Measurements from ENCODE around the gene PACS1. TPM values are rescaled to one million over a fixed set of nuclear protein-coding genes. Genes with fewer than 3 reads are reported as not detected.

The PACS1 gene
- total RNA-seq, 1 experiment from 2014 or later: 33.5 TPM

DNA sequence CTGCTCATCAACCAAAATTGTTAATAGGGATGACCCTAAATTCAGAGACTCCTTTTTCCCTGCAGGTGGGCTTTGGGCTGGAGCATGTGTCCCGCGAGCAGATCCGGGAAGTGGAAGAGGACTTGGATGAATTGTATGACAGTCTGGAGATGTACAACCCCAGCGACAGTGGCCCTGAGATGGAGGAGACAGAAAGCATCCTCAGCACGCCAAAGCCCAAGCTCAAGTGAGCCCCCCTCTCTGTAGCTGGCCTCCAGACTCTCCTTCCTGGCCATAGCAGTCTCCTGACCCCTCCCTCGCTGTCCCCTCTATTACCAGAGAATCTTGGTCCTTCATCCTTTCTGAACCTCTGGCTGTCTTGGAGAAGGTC, 150.5 kb downstream of the PACS1 start:
- intact Hi-C loops (cut with micrococcal nuclease): no loop called here
- no peaks in the 10 kb centered on the region for H3K27me3 Mint-ChIP-seq (ENCODE audit: insufficient read depth, unreplicated experiment)
- no peak for DNase-seq (ENCODE audit: unreplicated experiment)
- H3K27ac Mint-ChIP-seq (ENCODE audit: low read depth, unreplicated experiment): no peak overlapping the region
- no TSS peak for BruUV-seq (replicated peaks)
- ChIA-PET CTCF (interaction anchor here (0.6 to 1.4 kb wide), 4 partner anchors 12 to 115 kb away, joined by 3 to 7 read pairs (median 4); no protein-coding TSS in a partner anchor), POLR2A (interaction anchor here (0.7 kb wide), 2 partner anchors 116 to 212 kb away, joined by 3 to 4 read pairs; partner anchors contain the start of gene RIN1)
- H3K4me3 Mint-ChIP-seq (ENCODE audit: unreplicated experiment): no peak overlapping the region
- H3K9me3 Mint-ChIP-seq (ENCODE audit: unreplicated experiment): no peaks in the 10 kb centered on the region
- H3K4me1 Mint-ChIP-seq (ENCODE audit: insufficient read depth, unreplicated experiment): peaks cover 6% of the 10 kb centered on the region
- no peak for TF ChIP-seq CTCF (IDR thresholded peaks at IDR 0.05; ENCODE audit: unreplicated experiment)
- H3K36me3 Mint-ChIP-seq (ENCODE audit: insufficient read depth, unreplicated experiment): peaks cover 41% of the 10 kb centered on the region

DNA sequence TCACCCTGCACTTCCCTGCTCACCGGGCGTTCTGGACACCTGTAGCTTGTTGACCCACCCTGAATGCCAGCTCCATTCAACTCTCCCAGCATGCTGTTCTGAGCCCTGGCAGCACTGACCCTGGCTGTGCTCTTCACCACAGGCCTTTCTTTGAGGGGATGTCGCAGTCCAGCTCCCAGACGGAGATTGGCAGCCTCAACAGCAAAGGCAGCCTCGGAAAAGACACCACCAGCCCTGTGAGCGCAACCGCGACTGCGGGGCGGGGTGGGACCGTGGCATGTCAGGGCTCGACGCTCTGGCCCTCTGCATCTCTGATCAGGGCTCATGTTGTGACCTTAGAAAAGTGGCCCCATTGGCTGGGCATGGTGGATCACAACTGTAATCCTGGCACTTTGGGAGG, 150.9 kb downstream of the PACS1 start:
- H3K27ac Mint-ChIP-seq (ENCODE audit: low read depth, unreplicated experiment): no peak overlapping the region
- H3K9me3 Mint-ChIP-seq (ENCODE audit: unreplicated experiment): no peaks in the 10 kb centered on the region
- no peak for TF ChIP-seq CTCF (IDR thresholded peaks at IDR 0.05; ENCODE audit: unreplicated experiment)
- peaks cover 6% of the 10 kb centered on the region for H3K4me1 Mint-ChIP-seq (ENCODE audit: insufficient read depth, unreplicated experiment)
- no peak overlapping the region for H3K4me3 Mint-ChIP-seq (ENCODE audit: unreplicated experiment)
- peaks cover 40% of the 10 kb centered on the region for H3K36me3 Mint-ChIP-seq (ENCODE audit: insufficient read depth, unreplicated experiment)
- ChIA-PET CTCF (interaction anchor here (0.5 to 3.8 kb wide), 12 partner anchors 11 to 405 kb away, joined by 3 to 22 read pairs (median 4); no protein-coding TSS in a partner anchor), POLR2A (interaction anchor here (0.6 to 0.7 kb wide), 2 partner anchors 67 to 115 kb away, joined by 3 read pairs; partner anchors contain the start of gene RIN1)
- intact Hi-C loops (cut with micrococcal nuclease): no loop called here
- DNase-seq (ENCODE audit: unreplicated experiment): no peak
- H3K27me3 Mint-ChIP-seq (ENCODE audit: insufficient read depth, unreplicated experiment): no peaks in the 10 kb centered on the region
- no TSS peak for BruUV-seq (replicated peaks)

DNA sequence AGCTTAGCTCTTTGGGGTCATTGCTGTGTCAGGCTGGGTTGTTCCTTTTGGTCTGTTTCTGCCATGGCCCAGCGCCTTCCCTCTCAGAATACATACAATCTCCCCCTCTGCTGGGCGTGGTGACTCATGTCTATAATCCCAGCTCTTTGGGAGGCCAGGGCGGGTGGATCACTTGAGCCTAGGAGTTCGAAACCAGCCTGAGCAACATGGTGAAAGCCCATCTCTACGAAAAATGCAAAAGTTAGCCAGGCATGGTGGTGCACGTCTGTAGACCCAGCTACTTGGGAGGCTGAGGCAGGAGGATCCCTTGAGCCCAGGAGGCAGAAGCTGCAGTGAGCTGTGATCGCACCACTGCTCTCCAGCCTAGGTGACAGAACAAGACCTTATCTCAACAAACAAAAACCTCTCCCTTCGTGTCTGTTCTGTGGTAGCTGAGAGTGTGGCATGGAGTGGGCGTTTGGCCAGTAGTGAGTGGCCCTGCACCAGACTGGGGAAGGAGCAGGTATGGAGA, 151.7 kb downstream of the PACS1 start:
- ChIA-PET CTCF (interaction anchor here (0.5 to 3.8 kb wide), 27 partner anchors 9 to 495 kb away, joined by 3 to 22 read pairs (median 4); no protein-coding TSS in a partner anchor), POLR2A (interaction anchor here (0.6 to 1.6 kb wide), 6 partner anchors 37 to 210 kb away, joined by 3 to 4 read pairs (median 3); partner anchors contain the start of gene CST6)
- peaks cover 34% of the 10 kb centered on the region for H3K36me3 Mint-ChIP-seq (ENCODE audit: insufficient read depth, unreplicated experiment)
- no TSS peak for BruUV-seq (replicated peaks)
- DNase-seq (ENCODE audit: unreplicated experiment): peak; percentile 4
- no peak overlapping the region for H3K4me3 Mint-ChIP-seq (ENCODE audit: unreplicated experiment)
- H3K9me3 Mint-ChIP-seq (ENCODE audit: unreplicated experiment): no peaks in the 10 kb centered on the region
- intact Hi-C loops (cut with micrococcal nuclease): loop anchor here (1.0 kb wide), 2 partner anchors 37 to 61 kb away; no protein-coding TSS in a partner anchor
- H3K4me1 Mint-ChIP-seq (ENCODE audit: insufficient read depth, unreplicated experiment): peaks cover 6% of the 10 kb centered on the region
- H3K27ac Mint-ChIP-seq (ENCODE audit: low read depth, unreplicated experiment): no peak overlapping the region
- no peaks in the 10 kb centered on the region for H3K27me3 Mint-ChIP-seq (ENCODE audit: insufficient read depth, unreplicated experiment)
- TF ChIP-seq CTCF (IDR thresholded peaks at IDR 0.05; ENCODE audit: unreplicated experiment): no peak

DNA sequence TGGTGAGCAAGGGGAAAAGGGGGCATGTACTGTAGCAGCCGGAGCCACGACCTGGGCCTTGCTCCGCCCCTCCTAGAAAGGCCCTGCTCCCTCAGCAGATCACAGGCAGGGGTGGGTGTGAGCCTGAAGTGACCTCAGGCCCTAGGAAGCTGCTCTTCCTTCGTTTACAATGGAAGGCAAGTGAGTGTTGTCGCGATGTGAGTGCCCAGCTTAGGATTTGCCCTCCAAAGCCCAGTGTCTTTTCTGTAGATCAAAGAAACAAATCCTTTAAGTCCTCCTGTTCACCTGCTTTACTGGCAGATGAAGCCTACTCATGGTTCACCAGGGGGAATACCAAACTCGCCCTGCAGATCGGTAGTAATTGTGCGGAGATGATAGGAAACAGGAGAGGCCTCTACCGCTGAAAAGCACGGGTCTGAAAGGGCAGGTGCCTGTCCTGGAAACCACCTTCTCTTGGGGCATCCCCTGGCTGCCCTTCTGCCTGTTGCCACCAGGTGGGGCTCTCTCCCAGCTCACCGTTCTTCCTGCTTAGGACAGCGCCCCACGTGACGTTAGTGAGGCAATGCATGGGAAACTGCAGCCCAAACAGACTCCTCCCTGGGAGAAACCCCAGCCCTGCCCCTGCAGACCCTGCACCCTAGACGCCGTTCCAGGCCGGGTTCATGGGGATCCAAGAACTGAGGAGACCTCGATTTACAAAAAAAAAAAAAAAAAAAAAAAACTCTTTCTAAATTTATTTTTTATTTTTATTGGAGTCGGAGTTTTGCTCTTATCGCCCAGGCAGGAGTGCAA, 152.5 kb downstream of the PACS1 start:
- peak; percentile 98 for TF ChIP-seq CTCF (IDR thresholded peaks at IDR 0.05; ENCODE audit: unreplicated experiment)
- ChIA-PET POLR2A (interaction anchor here (0.5 to 1.6 kb wide), 5 partner anchors 14 to 211 kb away, joined by 3 to 4 read pairs (median 3); partner anchors contain the start of gene CST6), CTCF (interaction anchor here (0.6 to 3.8 kb wide), 38 partner anchors 8 to 1982 kb away, joined by 3 to 22 read pairs (median 4); no protein-coding TSS in a partner anchor)
- H3K9me3 Mint-ChIP-seq (ENCODE audit: unreplicated experiment): no peaks in the 10 kb centered on the region
- BruUV-seq (replicated peaks): no TSS peak
- peak; percentile 92 for DNase-seq (ENCODE audit: unreplicated experiment)
- H3K27ac Mint-ChIP-seq (ENCODE audit: low read depth, unreplicated experiment): no peak overlapping the region
- H3K27me3 Mint-ChIP-seq (ENCODE audit: insufficient read depth, unreplicated experiment): no peaks in the 10 kb centered on the region
- peaks cover 6% of the 10 kb centered on the region for H3K4me1 Mint-ChIP-seq (ENCODE audit: insufficient read depth, unreplicated experiment)
- peaks cover 28% of the 10 kb centered on the region for H3K36me3 Mint-ChIP-seq (ENCODE audit: insufficient read depth, unreplicated experiment)
- intact Hi-C loops (cut with micrococcal nuclease): loop anchor here (1.0 kb wide), 2 partner anchors 36 to 60 kb away; no protein-coding TSS in a partner anchor
- H3K4me3 Mint-ChIP-seq (ENCODE audit: unreplicated experiment): no peak overlapping the region

Data from MCF 10A (cell line).